A549 (cell line): ENCODE data around the gene MBNL1. TPM values are rescaled to one million over a fixed set of nuclear protein-coding genes. Genes with fewer than 3 reads are reported as not detected.

Experiments used
- ATAC-seq, 2 experiments: fragments of 200-7000 bp in 1 of 2; fragments of >200 bp in 1 of 2; cut with Nextera tagmentation in 1 of 2; cut with Tn5 transposase in 1 of 2; 3 replicates each; pipeline versions ENCODE4 v1.8.0 to v1.9.1; 2018 to 2020; ENCODE audit warnings: mild to moderate bottlenecking in 1 of 2, moderate library complexity in 1 of 2
- CTCF ChIA-PET: fragments of 300-600 bp; sonication (Branson Sonifier 250); formaldehyde crosslinking; extraction: SDS; loops from one replicate; lab custom pipeline; 2021; ENCODE audit warnings: antibody characterized with exemption, inconsistent platforms; lab: Yijun Ruan, JAX
- POLR2A ChIA-PET: fragments of 350-600 bp; formaldehyde crosslinking; extraction: SDS; loops from one replicate; lab custom pipeline; 2021; ENCODE audit warnings: antibody characterized with exemption, inconsistent platforms; lab: Yijun Ruan, JAX
- DNase-seq, 2 experiments: peaks; one replicate each; pipeline versions ENCODE4 v3.0.0 to v3.0.0-alpha.2; 2011 to 2016; ENCODE audit warnings: low read depth in 1 of 2, low spot score in 1 of 2
- FAIRE-seq: peaks from 2 replicates; lab custom pipeline; 2011; peaks lifted over from hg19 to GRCh38; lab: Jason Lieb, UNC
- H3K27ac ChIP-seq, 2 experiments: fragments of >200 bp; sonication (Bioruptor Twin); formaldehyde crosslinking; 3 replicates each; pipeline ENCODE4 v1.5.1; 2016 to 2017
- H3K4me1 ChIP-seq: fragments of >200 bp; sonication (Bioruptor Twin); formaldehyde crosslinking; 3 replicates; pipeline ENCODE4 v1.6.1; 2016
- H3K4me2 ChIP-seq: fragments of >200 bp; sonication (Bioruptor Twin); formaldehyde crosslinking; 3 replicates; pipeline ENCODE4 v1.6.1; 2016
- H3K4me3 ChIP-seq: fragments of >200 bp; sonication (Bioruptor Twin); formaldehyde crosslinking; 3 replicates; pipeline ENCODE4 v1.5.1; 2016
- H3K9me3 ChIP-seq: fragments of >200 bp; sonication (Bioruptor Twin); formaldehyde crosslinking; 3 replicates; pipeline ENCODE4 v1.6.1; 2016
- BCL3 ChIP-seq: fragments of >200 bp; sonication (Bioruptor Twin); formaldehyde crosslinking; IDR thresholded peaks from 3 replicates; pipeline ENCODE4 v1.6.1; 2016
- CEBPB ChIP-seq, 2 experiments: fragments of >200 bp in 1 of 2; sonication (Bioruptor Twin) in 1 of 2; formaldehyde crosslinking in 1 of 2; IDR thresholded peaks; 2 replicates each; pipeline ENCODE4 v1.6.1; 2012 to 2016
- CHD2 ChIP-seq: fragments of 150-350 bp; IDR thresholded peaks from 2 replicates; pipeline ENCODE4 v1.6.1; 2014; ENCODE audit warnings: low read length; ENCODE audit not compliant: partially characterized antibody
- EP300 ChIP-seq, 2 experiments: fragments of >200 bp; sonication (Bioruptor Twin); formaldehyde crosslinking; IDR thresholded peaks; 2 replicates in 1 of 2; 3 replicates in 1 of 2; pipeline ENCODE4 v1.6.1; 2016 to 2017
- ESRRA ChIP-seq: fragments of 150-350 bp; IDR thresholded peaks from 2 replicates; pipeline ENCODE4 v1.6.1; 2014; ENCODE audit warnings: mild to moderate bottlenecking, low read length, borderline replicate concordance
- FOSB ChIP-seq: fragments of 250-450 bp; sonication (Bioruptor Pico); IDR thresholded peaks from 2 replicates; pipeline ENCODE4 v1.5.0; 2020; ENCODE audit warnings: mild to moderate bottlenecking, moderate library complexity
- FOSL2 ChIP-seq, 2 experiments: fragments of 450-650 bp in 1 of 2; fragments of >200 bp in 1 of 2; sonication (Bioruptor Twin) in 1 of 2; formaldehyde crosslinking; IDR thresholded peaks; 2 replicates each; pipeline versions ENCODE4 v1.5.0 to v1.6.1; 2016 to 2020; ENCODE audit warnings: mild to moderate bottlenecking in 1 of 2, moderate library complexity in 1 of 2
- FOXS1 ChIP-seq: fragments of 250-450 bp; sonication (Bioruptor Pico); IDR thresholded peaks from 2 replicates; pipeline ENCODE4 v1.5.0; 2020; ENCODE audit warnings: mild to moderate bottlenecking, moderate library complexity
- GATA3 ChIP-seq: IDR thresholded peaks from 2 replicates; pipeline ENCODE4 v1.6.1; 2012; ENCODE audit warnings: borderline replicate concordance
- HOXB13 ChIP-seq: fragments of 250-450 bp; sonication (Bioruptor Pico); IDR thresholded peaks from 2 replicates; pipeline ENCODE4 v1.5.0; 2020; ENCODE audit warnings: low read depth, mild to moderate bottlenecking, moderate library complexity
- HOXB5 ChIP-seq: fragments of 250-450 bp; sonication (Bioruptor Pico); IDR thresholded peaks from 2 replicates; pipeline ENCODE4 v1.5.0; 2020; ENCODE audit warnings: mild to moderate bottlenecking, moderate library complexity
- JUN ChIP-seq, 2 experiments: fragments of >200 bp; sonication (Bioruptor Twin); formaldehyde crosslinking; IDR thresholded peaks; 2 replicates in 1 of 2; 3 replicates in 1 of 2; pipeline ENCODE4 v1.6.1; 2016 to 2017
- JUNB ChIP-seq: fragments of >200 bp; sonication (Bioruptor Twin); formaldehyde crosslinking; IDR thresholded peaks from 2 replicates; pipeline ENCODE4 v1.6.1; 2016
- MAFK ChIP-seq: fragments of 450-650 bp; IDR thresholded peaks from 2 replicates; pipeline ENCODE4 v1.6.1; 2014; ENCODE audit not compliant: partially characterized antibody
- NFE2L2 ChIP-seq: fragments of 150-350 bp; conservative IDR thresholded peaks from 2 replicates; pipeline ENCODE4 v1.6.1; 2014; ENCODE audit warnings: low read length
- PHF8 ChIP-seq: fragments of 200-600 bp; sonication (generic); IDR thresholded peaks from 2 replicates; pipeline ENCODE4 v1.6.1; 2016; ENCODE audit warnings: low read depth, mild to moderate bottlenecking, antibody characterized with exemption, moderate library complexity, borderline replicate concordance
- POLR2AphosphoS2 ChIP-seq: conservative IDR thresholded peaks from 2 replicates; pipeline ENCODE4 v1.6.1; 2012; ENCODE audit warnings: low read length, improper control_type of control experiment, inconsistent platforms
- SMC3 ChIP-seq: fragments of >200 bp; sonication (Bioruptor Twin); formaldehyde crosslinking; IDR thresholded peaks from 3 replicates; pipeline ENCODE4 v1.6.1; 2018; ENCODE audit warnings: inconsistent platforms
- TP53 ChIP-seq: fragments of 250-450 bp; sonication (Bioruptor Pico); IDR thresholded peaks from 2 replicates; pipeline ENCODE4 v1.5.0; 2021; ENCODE audit warnings: mild to moderate bottlenecking, moderate library complexity
- ZFP36 ChIP-seq: fragments of 450-650 bp; IDR thresholded peaks from 2 replicates; pipeline ENCODE4 v1.6.1; 2014; ENCODE audit warnings: borderline replicate concordance; ENCODE audit not compliant: partially characterized antibody
- ZSCAN20 ChIP-seq: fragments of 250-450 bp; sonication (Bioruptor Pico); IDR thresholded peaks from 2 replicates; pipeline ENCODE4 v1.8.0; 2022; ENCODE audit warnings: mild to moderate bottlenecking, moderate library complexity
- WGBS: methylation state at CpG from one replicate; pipeline ENCODE4 v1.1.6; 2017; ENCODE audit errors: missing lambda C conversion rate; 5-methylcytosine and 5-hydroxymethylcytosine counted together
- polyA plus RNA-seq, 4 experiments: library from polyadenylated mRNA; depleted of rRNA in 3 of 4; stranded (reverse); fragments of >200 nt; fragmentation: RNase III in 1 of 4; extraction: RNeasy Plus Mini Kit Qiagen cat#74134 plus additional on column Dnase treatment in 1 of 4; gene quantifications; 2 replicates in 3 of 4; 3 replicates in 1 of 4; pipeline ENCODE4 v1.2.3, GENCODE V29; 2011 to 2017
- TF ChIP-seq, protein P1 (sequence below): fragments of 250-450 bp; sonication (Bioruptor Pico); IDR thresholded peaks from 2 replicates; pipeline ENCODE4 v1.5.0; 2021; ENCODE audit warnings: mild to moderate bottlenecking, moderate library complexity, borderline replicate concordance
- TF ChIP-seq, protein P2 (sequence below): fragments of 450-650 bp; IDR thresholded peaks from 2 replicates; pipeline ENCODE4 v1.6.1; 2014; ENCODE audit warnings: antibody characterized with exemption
- TF ChIP-seq, protein P3 (sequence below): IDR thresholded peaks from 2 replicates; pipeline ENCODE4 v1.6.1; 2012
- TF ChIP-seq, protein P4 (sequence below): fragments of >200 bp; sonication (Bioruptor Twin); formaldehyde crosslinking; IDR thresholded peaks from 3 replicates; pipeline ENCODE4 v1.5.1; 2016

Gene MBNL1
- polyA plus RNA-seq, 2 of the 4 experiments (the other 2 are of a cell fraction), result 60.5 to 92.5 TPM

- TF ChIP-seq, protein P1, sequence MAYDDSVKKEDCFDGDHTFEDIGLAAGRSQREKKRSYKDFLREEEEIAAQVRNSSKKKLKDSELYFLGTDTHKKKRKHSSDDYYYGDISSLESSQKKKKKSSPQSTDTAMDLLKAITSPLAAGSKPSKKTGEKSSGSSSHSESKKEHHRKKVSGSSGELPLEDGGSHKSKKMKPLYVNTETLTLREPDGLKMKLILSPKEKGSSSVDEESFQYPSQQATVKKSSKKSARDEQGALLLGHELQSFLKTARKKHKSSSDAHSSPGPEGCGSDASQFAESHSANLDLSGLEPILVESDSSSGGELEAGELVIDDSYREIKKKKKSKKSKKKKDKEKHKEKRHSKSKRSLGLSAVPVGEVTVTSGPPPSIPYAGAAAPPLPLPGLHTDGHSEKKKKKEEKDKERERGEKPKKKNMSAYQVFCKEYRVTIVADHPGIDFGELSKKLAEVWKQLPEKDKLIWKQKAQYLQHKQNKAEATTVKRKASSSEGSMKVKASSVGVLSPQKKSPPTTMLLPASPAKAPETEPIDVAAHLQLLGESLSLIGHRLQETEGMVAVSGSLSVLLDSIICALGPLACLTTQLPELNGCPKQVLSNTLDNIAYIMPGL (CRISPR knock-in tag), result no peak
- TF ChIP-seq FOSL2 (IDR thresholded peaks at IDR 0.05) (peak; percentile 66), FOSL2 (CRISPR knock-in tag; IDR thresholded peaks at IDR 0.05) (peak; percentile 95), GATA3 (peak; percentile 74; the same call in 1 of the 2 replicates), FOSB (CRISPR knock-in tag) (0 out of 2 replicates have a peak, but pooled peaks have one; percentile 43), ESRRA (no peak), POLR2AphosphoS2 (no peak), NFE2L2 (no peak), TP53 (CRISPR knock-in tag) (no peak), PHF8 (no peak), SMC3 (no peak; the same call in 2 of the 3 replicates), CHD2 (no peak), FOXS1 (CRISPR knock-in tag) (peak; percentile 70; the same call in 1 of the 2 replicates), ZSCAN20 (CRISPR knock-in tag) (no peak)
- TF ChIP-seq, protein P2, sequence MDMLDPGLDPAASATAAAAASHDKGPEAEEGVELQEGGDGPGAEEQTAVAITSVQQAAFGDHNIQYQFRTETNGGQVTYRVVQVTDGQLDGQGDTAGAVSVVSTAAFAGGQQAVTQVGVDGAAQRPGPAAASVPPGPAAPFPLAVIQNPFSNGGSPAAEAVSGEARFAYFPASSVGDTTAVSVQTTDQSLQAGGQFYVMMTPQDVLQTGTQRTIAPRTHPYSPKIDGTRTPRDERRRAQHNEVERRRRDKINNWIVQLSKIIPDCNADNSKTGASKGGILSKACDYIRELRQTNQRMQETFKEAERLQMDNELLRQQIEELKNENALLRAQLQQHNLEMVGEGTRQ, result no peak
- TF ChIP-seq, protein P3, sequence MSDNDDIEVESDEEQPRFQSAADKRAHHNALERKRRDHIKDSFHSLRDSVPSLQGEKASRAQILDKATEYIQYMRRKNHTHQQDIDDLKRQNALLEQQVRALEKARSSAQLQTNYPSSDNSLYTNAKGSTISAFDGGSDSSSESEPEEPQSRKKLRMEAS, result 0 out of 2 replicates have a peak, but pooled peaks have one; percentile 22
Measured at GRCh38 chr3:152328841-152329240, 60.1 kb downstream of the MBNL1 start (continued).

DNA sequence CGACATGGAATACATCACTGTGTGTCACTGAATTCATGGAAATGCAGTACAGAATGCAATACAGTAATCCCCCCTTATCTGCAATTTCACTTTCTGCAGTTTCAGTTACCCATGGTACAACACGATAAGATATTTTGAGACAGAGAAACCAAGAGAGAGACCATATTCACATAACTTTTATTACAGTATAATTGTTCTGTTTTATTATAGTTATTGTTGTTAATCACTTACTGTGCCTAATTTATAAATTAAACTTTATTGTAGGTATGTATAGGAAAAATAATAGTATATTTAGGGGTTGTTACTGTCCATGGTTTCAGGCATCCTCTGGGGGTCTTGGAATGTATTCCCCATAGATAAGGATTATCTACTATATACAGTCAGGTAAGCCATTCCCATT, 61.8 kb downstream of the MBNL1 start:
- peak in 1 of 2 experiments; percentile 10; a peak in 3 of 6 replicates for ATAC-seq

GRCh38 chr3:152331018-152331541, 62.4 kb downstream of the MBNL1 start:
- Histone ChIP-seq H3K27ac (peak overlapping the region; percentile 64 to 76), H3K4me2 (peak overlapping the region; percentile 75), H3K9me3 (no peaks in the 10 kb centered on the region), H3K4me3 (no peak overlapping the region), H3K4me1 (peaks cover 69% of the 10 kb centered on the region)
- WGBS, result 7% methylated on average over 2 of the region's 2 CpGs
- TF ChIP-seq BCL3 (peak; percentile 57; the same call in 1 of the 3 replicates), HOXB5 (CRISPR knock-in tag) (0 out of 2 replicates have a peak, but pooled peaks have one; percentile 56), GATA3 (peak; percentile 88), EP300 (IDR thresholded peaks at IDR 0.05) (peak; percentile 51 to 61; a peak in 2 of 5 replicates), CHD2 (no peak), SMC3 (0 out of 3 replicates have a peak, but pooled peaks have one; percentile 45), CEBPB (IDR thresholded peaks at IDR 0.05) (peak in 1 of 2 experiments; percentile 58; a peak in 3 of 4 replicates), ZFP36 (peak; percentile 20), TP53 (CRISPR knock-in tag) (no peak), JUNB (peak; percentile 90), FOSL2 (IDR thresholded peaks at IDR 0.05) (peak; percentile 76; the same call in 1 of the 2 replicates), FOSL2 (CRISPR knock-in tag; IDR thresholded peaks at IDR 0.05) (peak; percentile 95), JUN (IDR thresholded peaks at IDR 0.05) (peak; percentile 47 to 71; a peak in 2 of 5 replicates), MAFK (peak; percentile 79), HOXB13 (CRISPR knock-in tag) (no peak), NFE2L2 (0 out of 2 replicates have a peak, but pooled peaks have one; percentile 30)
- TF ChIP-seq, protein P4, sequence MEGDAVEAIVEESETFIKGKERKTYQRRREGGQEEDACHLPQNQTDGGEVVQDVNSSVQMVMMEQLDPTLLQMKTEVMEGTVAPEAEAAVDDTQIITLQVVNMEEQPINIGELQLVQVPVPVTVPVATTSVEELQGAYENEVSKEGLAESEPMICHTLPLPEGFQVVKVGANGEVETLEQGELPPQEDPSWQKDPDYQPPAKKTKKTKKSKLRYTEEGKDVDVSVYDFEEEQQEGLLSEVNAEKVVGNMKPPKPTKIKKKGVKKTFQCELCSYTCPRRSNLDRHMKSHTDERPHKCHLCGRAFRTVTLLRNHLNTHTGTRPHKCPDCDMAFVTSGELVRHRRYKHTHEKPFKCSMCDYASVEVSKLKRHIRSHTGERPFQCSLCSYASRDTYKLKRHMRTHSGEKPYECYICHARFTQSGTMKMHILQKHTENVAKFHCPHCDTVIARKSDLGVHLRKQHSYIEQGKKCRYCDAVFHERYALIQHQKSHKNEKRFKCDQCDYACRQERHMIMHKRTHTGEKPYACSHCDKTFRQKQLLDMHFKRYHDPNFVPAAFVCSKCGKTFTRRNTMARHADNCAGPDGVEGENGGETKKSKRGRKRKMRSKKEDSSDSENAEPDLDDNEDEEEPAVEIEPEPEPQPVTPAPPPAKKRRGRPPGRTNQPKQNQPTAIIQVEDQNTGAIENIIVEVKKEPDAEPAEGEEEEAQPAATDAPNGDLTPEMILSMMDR, result no peak
- TF ChIP-seq, protein P3, result peak; percentile 55; the same call in 1 of the 2 replicates
- POLR2A ChIA-PET, result no interaction called here
- peak; percentile 75 to 80 for ATAC-seq
- FAIRE-seq, result no peak
- DNase-seq, result peak; percentile 22 to 85
- CTCF ChIA-PET, result no interaction called here

More for the DNA sequence above, 61.8 kb downstream of the MBNL1 start:
- Histone ChIP-seq H3K4me3 (no peak overlapping the region), H3K4me2 (peak overlapping the region; percentile 75), H3K9me3 (no peaks in the 10 kb centered on the region), H3K4me1 (peaks cover 69% of the 10 kb centered on the region), H3K27ac (peak overlapping the region; percentile 64 to 76)
- no peak for DNase-seq
- no peak for FAIRE-seq
- 54% methylated on average over 2 of the region's 2 CpGs for whole genome bisulfite sequencing
- ChIA-PET POLR2A (no interaction called here), CTCF (no interaction called here)
- TF ChIP-seq FOXS1 (CRISPR knock-in tag), result no peak
